Astrocyte (in vitro differentiated cells and primary cell): Measurements from ENCODE around the gene KRT17. TPM values are rescaled to one million over a fixed set of nuclear protein-coding genes. Genes with fewer than 3 reads are reported as not detected.

ENCODE experiments used
- DNase-seq: peaks from one replicate; pipeline ENCODE4 v3.0.0-alpha.2; 2010; ENCODE audit warnings: low read depth
- FAIRE-seq: peaks from 2 replicates; lab custom pipeline; 2011; peaks lifted over from hg19 to GRCh38; lab: Jason Lieb, UNC
- H2AFZ ChIP-seq: 2 replicates; pipeline ENCODE4 v1.6.0; 2012; ENCODE audit warnings: low read depth, low read length, inconsistent platforms
- H3K27ac ChIP-seq: 2 replicates; pipeline ENCODE4 v1.5.1; 2011; ENCODE audit warnings: low read depth, low read length, inconsistent platforms
- H3K27me3 ChIP-seq: 2 replicates; pipeline ENCODE4 v1.6.0; 2011; ENCODE audit warnings: low read length, inconsistent platforms; ENCODE audit not compliant: insufficient read depth
- H3K36me3 ChIP-seq: 2 replicates; pipeline ENCODE4 v1.5.1; 2011; ENCODE audit warnings: low read length, inconsistent platforms; ENCODE audit not compliant: insufficient read depth
- H3K4me1 ChIP-seq: 2 replicates; pipeline ENCODE4 v1.5.1; 2011; ENCODE audit warnings: low read length, inconsistent platforms; ENCODE audit not compliant: insufficient read depth
- H3K4me2 ChIP-seq: 2 replicates; pipeline ENCODE4 v1.6.0; 2012; ENCODE audit warnings: low read length, inconsistent platforms
- H3K4me3 ChIP-seq: 2 replicates; pipeline ENCODE4 v1.5.1; 2011; ENCODE audit warnings: low read depth, mild to moderate bottlenecking, low read length, inconsistent platforms; ENCODE audit not compliant: insufficient read depth
- H3K79me2 ChIP-seq: 2 replicates; pipeline ENCODE4 v1.6.0; 2012; ENCODE audit warnings: mild to moderate bottlenecking, low read length, inconsistent platforms; ENCODE audit not compliant: insufficient read depth
- H3K9ac ChIP-seq: 2 replicates; pipeline ENCODE4 v1.6.0; 2012; ENCODE audit warnings: mild to moderate bottlenecking, low read length, inconsistent platforms
- H3K9me3 ChIP-seq: 2 replicates; pipeline ENCODE4 v1.5.1; 2012; ENCODE audit warnings: low read depth, mild to moderate bottlenecking, low read length, inconsistent platforms; ENCODE audit not compliant: insufficient read depth
- H4K20me1 ChIP-seq: 2 replicates; pipeline ENCODE4 v1.6.0; 2012; ENCODE audit warnings: low read length, inconsistent platforms; ENCODE audit not compliant: insufficient read depth
- H3K27ac Mint-ChIP-seq: one replicate; pipeline ENCODE4 v1.8.0; 2021; ENCODE audit warnings: mild to moderate bottlenecking, mixed read lengths; ENCODE audit not compliant: unreplicated experiment
- H3K27me3 Mint-ChIP-seq: one replicate; pipeline ENCODE4 v1.8.0; 2021; ENCODE audit warnings: low read depth, mixed read lengths; ENCODE audit not compliant: unreplicated experiment
- H3K36me3 Mint-ChIP-seq: one replicate; pipeline ENCODE4 v1.8.0; 2021; ENCODE audit warnings: low read depth, mixed read lengths; ENCODE audit not compliant: unreplicated experiment
- H3K4me1 Mint-ChIP-seq: one replicate; pipeline ENCODE4 v1.8.0; 2021; ENCODE audit warnings: low read depth, mixed read lengths; ENCODE audit not compliant: unreplicated experiment
- H3K4me3 Mint-ChIP-seq: one replicate; pipeline ENCODE4 v1.8.0; 2021; ENCODE audit warnings: mild to moderate bottlenecking, moderate library complexity, mixed read lengths; ENCODE audit not compliant: unreplicated experiment
- H3K9me3 Mint-ChIP-seq: one replicate; pipeline ENCODE4 v1.8.0; 2021; ENCODE audit warnings: mild to moderate bottlenecking, mixed read lengths; ENCODE audit not compliant: unreplicated experiment
- EZH2 ChIP-seq: IDR thresholded peaks from 2 replicates; pipeline ENCODE4 v1.6.1; 2012; ENCODE audit warnings: mild to moderate bottlenecking, low read length, inconsistent platforms; ENCODE audit not compliant: insufficient read depth
- total RNA-seq: library from RNA; stranded (reverse); gene quantifications from 2 replicates; pipeline ENCODE4 v1.2.1, GENCODE V29; 2021
- TF ChIP-seq, protein P1 (sequence below): IDR thresholded peaks from 2 replicates; pipeline ENCODE4 v1.5.1; 2011; ENCODE audit warnings: low read depth, mild to moderate bottlenecking, inconsistent platforms, low read length, moderate library complexity; ENCODE audit not compliant: insufficient read depth

The KRT17 gene
- total RNA-seq, 1 donor from 2014 or later, result 21.4 TPM

DNA sequence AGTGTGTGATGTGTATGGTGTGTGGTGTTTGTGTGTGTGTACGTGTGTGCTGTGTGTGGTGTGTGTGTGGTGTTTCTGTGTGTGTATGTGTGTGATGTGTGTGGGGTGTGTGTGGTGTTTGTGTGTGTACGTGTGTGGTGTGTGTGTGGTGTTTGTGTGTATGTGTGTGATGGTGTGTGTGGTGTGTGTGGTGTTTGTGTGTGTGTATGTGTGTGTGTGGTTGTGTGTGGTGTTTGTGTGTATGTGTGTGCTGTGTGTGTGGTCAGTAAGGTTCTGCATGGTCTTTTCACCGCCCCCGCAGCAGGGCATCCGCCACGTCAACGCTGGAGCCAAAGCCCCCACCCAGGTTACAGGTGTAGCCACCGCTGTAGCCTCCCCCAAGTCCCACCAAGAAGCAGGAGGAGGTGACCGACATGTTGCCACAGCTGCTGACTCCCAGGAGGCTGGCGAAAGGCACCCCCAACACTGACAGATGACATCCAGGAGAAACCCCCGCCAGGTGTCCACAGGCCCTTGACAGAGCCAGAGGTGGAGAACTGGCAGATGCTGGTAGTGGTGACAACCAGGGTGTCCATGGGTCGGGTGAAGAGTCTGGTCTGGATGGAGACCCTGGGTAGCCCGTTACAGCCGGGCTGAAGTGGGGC, 9.3 kb upstream of the KRT17 start:
- no peak overlapping the region for H3K4me3 ChIP-seq
- no peak overlapping the region for H3K4me2 ChIP-seq
- Mint-ChIP-seq H3K27me3 (peaks cover 19% of the 10 kb centered on the region), H3K4me3 (no peak overlapping the region), H3K36me3 (no peaks in the 10 kb centered on the region), H3K4me1 (no peaks in the 10 kb centered on the region), H3K27ac (no peak overlapping the region), H3K9me3 (no peaks in the 10 kb centered on the region)
- FAIRE-seq (peak; percentile 50), DNase-seq (no peak)
- H4K20me1 ChIP-seq, result no peaks in the 10 kb centered on the region
- no peaks in the 10 kb centered on the region for H3K9me3 ChIP-seq
- no peaks in the 10 kb centered on the region for H3K79me2 ChIP-seq
- H3K36me3 ChIP-seq, result no peaks in the 10 kb centered on the region
- no peak for TF ChIP-seq EZH2
- TF ChIP-seq, protein P1, sequence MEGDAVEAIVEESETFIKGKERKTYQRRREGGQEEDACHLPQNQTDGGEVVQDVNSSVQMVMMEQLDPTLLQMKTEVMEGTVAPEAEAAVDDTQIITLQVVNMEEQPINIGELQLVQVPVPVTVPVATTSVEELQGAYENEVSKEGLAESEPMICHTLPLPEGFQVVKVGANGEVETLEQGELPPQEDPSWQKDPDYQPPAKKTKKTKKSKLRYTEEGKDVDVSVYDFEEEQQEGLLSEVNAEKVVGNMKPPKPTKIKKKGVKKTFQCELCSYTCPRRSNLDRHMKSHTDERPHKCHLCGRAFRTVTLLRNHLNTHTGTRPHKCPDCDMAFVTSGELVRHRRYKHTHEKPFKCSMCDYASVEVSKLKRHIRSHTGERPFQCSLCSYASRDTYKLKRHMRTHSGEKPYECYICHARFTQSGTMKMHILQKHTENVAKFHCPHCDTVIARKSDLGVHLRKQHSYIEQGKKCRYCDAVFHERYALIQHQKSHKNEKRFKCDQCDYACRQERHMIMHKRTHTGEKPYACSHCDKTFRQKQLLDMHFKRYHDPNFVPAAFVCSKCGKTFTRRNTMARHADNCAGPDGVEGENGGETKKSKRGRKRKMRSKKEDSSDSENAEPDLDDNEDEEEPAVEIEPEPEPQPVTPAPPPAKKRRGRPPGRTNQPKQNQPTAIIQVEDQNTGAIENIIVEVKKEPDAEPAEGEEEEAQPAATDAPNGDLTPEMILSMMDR, result no peak
- no peak overlapping the region for H3K27ac ChIP-seq
- peaks cover 4% of the 10 kb centered on the region for H3K27me3 ChIP-seq
- no peak overlapping the region for H2AFZ ChIP-seq
- peaks cover 10% of the 10 kb centered on the region for H3K4me1 ChIP-seq
- no peak overlapping the region for H3K9ac ChIP-seq

GRCh38 chr17:41632482-41633105, 8.2 kb upstream of the KRT17 start:
- H3K27ac ChIP-seq, result no peak overlapping the region
- peak; percentile 90 for FAIRE-seq
- TF ChIP-seq, protein P1, result no peak
- no peak for TF ChIP-seq EZH2
- peaks cover 4% of the 10 kb centered on the region for H3K27me3 ChIP-seq
- Mint-ChIP-seq H3K4me1 (no peaks in the 10 kb centered on the region), H3K4me3 (no peak overlapping the region), H3K27me3 (peaks cover 18% of the 10 kb centered on the region), H3K9me3 (no peaks in the 10 kb centered on the region), H3K36me3 (no peaks in the 10 kb centered on the region), H3K27ac (no peak overlapping the region)
- H4K20me1 ChIP-seq, result no peaks in the 10 kb centered on the region
- H3K36me3 ChIP-seq, result no peaks in the 10 kb centered on the region
- H3K4me3 ChIP-seq, result no peak overlapping the region
- H3K9me3 ChIP-seq, result no peaks in the 10 kb centered on the region
- no peaks in the 10 kb centered on the region for H3K79me2 ChIP-seq
- no peak overlapping the region for H2AFZ ChIP-seq
- DNase-seq, result no peak
- no peak overlapping the region for H3K9ac ChIP-seq
- no peak overlapping the region for H3K4me2 ChIP-seq
- peaks cover 10% of the 10 kb centered on the region for H3K4me1 ChIP-seq

DNA sequence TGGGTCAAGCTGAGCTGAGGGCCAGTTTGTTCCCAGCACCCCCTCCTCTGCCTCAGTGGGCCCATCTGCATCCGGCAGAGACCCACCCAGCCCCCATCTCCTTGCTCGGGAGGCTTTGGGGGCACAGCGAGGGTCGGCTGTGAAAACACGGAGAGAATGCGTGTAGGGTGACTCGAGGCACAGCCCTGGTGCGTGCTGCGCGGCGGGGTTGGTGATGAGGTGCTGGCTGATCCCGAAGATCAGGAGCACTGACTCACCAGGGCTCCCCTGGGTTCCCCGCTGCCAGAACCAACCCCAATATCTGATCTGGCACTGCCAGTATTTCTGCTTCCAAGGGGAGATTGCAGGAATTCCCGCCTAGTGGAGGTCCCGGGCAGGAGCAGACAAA, 7.5 kb upstream of the KRT17 start:
- H3K4me1 Mint-ChIP-seq, result peaks cover 2% of the 10 kb centered on the region
- DNase-seq (no peak), FAIRE-seq (no peak)
- no peaks in the 10 kb centered on the region for H4K20me1 ChIP-seq
- H3K79me2 ChIP-seq, result no peaks in the 10 kb centered on the region
- TF ChIP-seq, protein P1, result no peak
- TF ChIP-seq EZH2, result no peak
- H3K9ac ChIP-seq, result no peak overlapping the region
- no peak overlapping the region for H3K4me3 Mint-ChIP-seq
- H3K27me3 ChIP-seq, result peaks cover 4% of the 10 kb centered on the region
- peaks cover 13% of the 10 kb centered on the region for H3K4me1 ChIP-seq
- no peak overlapping the region for H3K27ac ChIP-seq
- no peaks in the 10 kb centered on the region for H3K9me3 Mint-ChIP-seq
- H3K36me3 ChIP-seq, result no peaks in the 10 kb centered on the region
- H3K27ac Mint-ChIP-seq, result no peak overlapping the region
- H2AFZ ChIP-seq, result no peak overlapping the region
- H3K4me2 ChIP-seq, result no peak overlapping the region
- H3K4me3 ChIP-seq, result no peak overlapping the region
- peaks cover 22% of the 10 kb centered on the region for H3K27me3 Mint-ChIP-seq
- no peaks in the 10 kb centered on the region for H3K36me3 Mint-ChIP-seq
- no peaks in the 10 kb centered on the region for H3K9me3 ChIP-seq
